ENCODE results near the gene CSH1.

Gene CSH1

DNA sequence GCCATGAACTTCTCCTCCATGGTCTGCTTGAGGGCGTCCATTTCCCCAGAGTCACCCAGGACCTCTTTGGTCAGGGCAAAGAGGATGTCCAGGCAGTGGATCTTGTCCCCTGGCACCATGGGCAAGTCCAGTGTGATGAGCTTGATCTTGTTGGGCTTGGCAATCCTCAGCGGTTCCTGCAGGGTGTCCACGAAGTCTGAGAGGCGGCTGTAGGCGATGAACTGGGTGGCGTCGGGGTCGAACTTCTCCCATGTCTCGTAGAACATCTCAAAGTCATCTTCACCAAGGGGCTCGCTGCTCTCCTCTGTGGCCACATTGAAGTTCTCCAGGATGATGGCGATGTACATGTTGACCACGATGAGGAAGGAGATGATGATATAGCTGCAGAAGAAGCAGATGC lies 44.8 kb upstream of the CSH1 start:
- Histone ChIP-seq H3K4me1 (no peaks in the 10 kb centered on the region), H3K36me3 (no peaks in the 10 kb centered on the region), H3K27me3 (no peaks in the 10 kb centered on the region), H3K4me3 (ENCODE audit: low read depth, low read length) (no peak overlapping the region), H3K9me3 (no peaks in the 10 kb centered on the region)
- TF ChIP-seq, protein P1, sequence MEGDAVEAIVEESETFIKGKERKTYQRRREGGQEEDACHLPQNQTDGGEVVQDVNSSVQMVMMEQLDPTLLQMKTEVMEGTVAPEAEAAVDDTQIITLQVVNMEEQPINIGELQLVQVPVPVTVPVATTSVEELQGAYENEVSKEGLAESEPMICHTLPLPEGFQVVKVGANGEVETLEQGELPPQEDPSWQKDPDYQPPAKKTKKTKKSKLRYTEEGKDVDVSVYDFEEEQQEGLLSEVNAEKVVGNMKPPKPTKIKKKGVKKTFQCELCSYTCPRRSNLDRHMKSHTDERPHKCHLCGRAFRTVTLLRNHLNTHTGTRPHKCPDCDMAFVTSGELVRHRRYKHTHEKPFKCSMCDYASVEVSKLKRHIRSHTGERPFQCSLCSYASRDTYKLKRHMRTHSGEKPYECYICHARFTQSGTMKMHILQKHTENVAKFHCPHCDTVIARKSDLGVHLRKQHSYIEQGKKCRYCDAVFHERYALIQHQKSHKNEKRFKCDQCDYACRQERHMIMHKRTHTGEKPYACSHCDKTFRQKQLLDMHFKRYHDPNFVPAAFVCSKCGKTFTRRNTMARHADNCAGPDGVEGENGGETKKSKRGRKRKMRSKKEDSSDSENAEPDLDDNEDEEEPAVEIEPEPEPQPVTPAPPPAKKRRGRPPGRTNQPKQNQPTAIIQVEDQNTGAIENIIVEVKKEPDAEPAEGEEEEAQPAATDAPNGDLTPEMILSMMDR (IDR thresholded peaks at IDR 0.05; ENCODE audit: low read depth, low read length): no peak
- no peak for DNase-seq

DNA sequence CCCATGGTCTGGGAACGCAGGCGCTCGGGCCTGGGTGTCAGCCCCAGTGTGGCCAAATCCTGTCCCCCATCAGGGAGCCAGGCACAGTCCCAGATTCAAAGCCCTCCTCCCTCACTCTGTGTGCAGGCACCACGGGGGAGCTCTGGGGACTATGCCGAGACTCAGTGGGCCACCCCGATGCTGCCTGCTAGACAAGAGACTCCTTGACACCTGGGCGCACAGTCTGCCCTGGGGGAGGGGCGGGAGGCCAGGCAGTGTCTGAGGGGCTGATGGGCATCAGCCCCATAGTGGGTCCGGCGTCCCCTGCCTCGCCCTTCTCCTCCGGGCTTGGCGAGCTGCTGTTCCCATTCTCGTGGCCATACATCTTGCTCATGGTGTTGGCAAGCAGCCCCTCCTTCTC lies 44.2 kb upstream of the CSH1 start:
- no peaks in the 10 kb centered on the region for H3K36me3 ChIP-seq
- no peak overlapping the region for H3K4me3 ChIP-seq (ENCODE audit: low read depth, low read length)
- H3K27me3 ChIP-seq: no peaks in the 10 kb centered on the region
- H3K9me3 ChIP-seq: no peaks in the 10 kb centered on the region
- no peak for DNase-seq
- no peaks in the 10 kb centered on the region for H3K4me1 ChIP-seq
- TF ChIP-seq, protein P1 (IDR thresholded peaks at IDR 0.05; ENCODE audit: low read depth, low read length): no peak

DNA sequence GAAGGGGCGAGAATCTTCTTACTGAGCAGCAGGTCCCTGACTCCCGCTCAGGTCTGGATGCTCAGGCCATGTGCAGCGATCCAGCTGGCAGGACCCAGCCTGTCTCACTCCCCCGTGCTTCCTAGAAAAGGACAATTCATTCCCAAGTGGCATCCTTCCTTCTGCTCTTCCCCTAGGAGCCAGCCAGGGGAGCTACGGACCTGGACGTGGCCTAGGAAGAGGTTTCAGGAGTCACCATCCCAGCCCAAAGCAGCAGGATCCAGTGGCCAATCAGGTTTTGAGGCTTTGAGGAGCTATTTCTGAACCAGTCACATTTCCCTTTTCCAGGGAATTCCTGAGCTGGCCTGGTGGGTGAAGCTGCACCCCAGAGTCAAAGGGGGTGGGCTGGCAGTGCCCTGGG lies 43.5 kb upstream of the CSH1 start:
- DNase-seq: no peak
- H3K27me3 ChIP-seq: no peaks in the 10 kb centered on the region
- H3K4me1 ChIP-seq: no peaks in the 10 kb centered on the region
- H3K4me3 ChIP-seq (ENCODE audit: low read depth, low read length): no peak overlapping the region
- no peaks in the 10 kb centered on the region for H3K36me3 ChIP-seq
- no peaks in the 10 kb centered on the region for H3K9me3 ChIP-seq
- TF ChIP-seq, protein P1 (IDR thresholded peaks at IDR 0.05; ENCODE audit: low read depth, low read length): no peak

GRCh38 chr17:63939401-63939800 lies 43.0 kb upstream of the CSH1 start:
- no peaks in the 10 kb centered on the region for H3K9me3 ChIP-seq
- H3K36me3 ChIP-seq: no peaks in the 10 kb centered on the region
- DNase-seq: no peak
- TF ChIP-seq, protein P1 (IDR thresholded peaks at IDR 0.05; ENCODE audit: low read depth, low read length): no peak
- H3K4me3 ChIP-seq (ENCODE audit: low read depth, low read length): no peak overlapping the region
- no peaks in the 10 kb centered on the region for H3K4me1 ChIP-seq
- no peaks in the 10 kb centered on the region for H3K27me3 ChIP-seq

DNA sequence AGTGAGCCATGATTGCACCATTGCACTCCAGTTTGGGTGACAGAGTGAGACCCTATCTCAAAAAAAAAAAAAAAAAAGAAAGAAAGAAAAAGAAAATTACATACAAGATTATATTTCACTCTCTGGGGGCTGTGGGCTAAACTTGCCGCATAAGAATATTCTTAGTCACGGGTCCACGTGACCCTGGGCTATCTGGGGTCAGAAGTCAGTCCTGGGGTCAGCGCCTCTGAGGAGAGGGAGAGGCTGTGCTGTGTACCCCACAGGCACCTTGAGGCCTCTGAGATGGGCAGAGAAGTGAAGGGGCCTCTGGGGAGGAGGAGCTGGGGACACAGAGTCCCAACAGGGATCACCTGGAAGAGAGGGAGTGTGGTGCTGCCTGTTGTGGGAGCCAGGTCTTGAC lies 41.5 kb upstream of the CSH1 start:
- TF ChIP-seq, protein P1 (IDR thresholded peaks at IDR 0.05; ENCODE audit: low read depth, low read length): no peak

DNA sequence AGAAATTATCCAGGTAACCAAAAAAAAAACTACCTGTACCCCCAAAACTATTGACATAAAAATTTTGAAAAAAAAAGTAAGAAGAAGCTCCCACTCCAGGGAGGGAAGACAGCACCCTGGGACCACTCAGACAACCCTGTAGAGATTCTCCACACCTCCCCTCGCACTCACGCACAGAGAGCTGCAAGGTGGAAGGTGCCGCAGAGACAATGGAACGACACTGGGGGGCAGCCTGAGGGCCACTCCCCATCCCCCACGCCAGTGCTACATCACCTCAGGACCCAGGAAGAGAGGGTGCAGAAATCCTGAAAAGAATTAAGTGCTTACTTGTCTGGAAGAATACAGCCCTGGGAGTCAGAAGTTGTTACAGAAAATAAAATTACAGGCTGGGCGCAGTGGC lies 40.9 kb upstream of the CSH1 start:
- no peaks in the 10 kb centered on the region for H3K27me3 ChIP-seq
- no peaks in the 10 kb centered on the region for H3K4me1 ChIP-seq
- H3K4me3 ChIP-seq (ENCODE audit: low read depth, low read length): no peak overlapping the region
- no peaks in the 10 kb centered on the region for H3K36me3 ChIP-seq
- no peak for DNase-seq
- H3K9me3 ChIP-seq: no peaks in the 10 kb centered on the region
- TF ChIP-seq, protein P1 (IDR thresholded peaks at IDR 0.05; ENCODE audit: low read depth, low read length): no peak

More for the DNA sequence above, 41.5 kb upstream of the CSH1 start:
- H3K4me3 ChIP-seq (ENCODE audit: low read depth, low read length): no peak overlapping the region
- H3K36me3 ChIP-seq: no peaks in the 10 kb centered on the region
- H3K4me1 ChIP-seq: no peaks in the 10 kb centered on the region
- no peaks in the 10 kb centered on the region for H3K9me3 ChIP-seq
- DNase-seq: no peak
- no peaks in the 10 kb centered on the region for H3K27me3 ChIP-seq
